ENCODE results near the gene GPR31.

DNA sequence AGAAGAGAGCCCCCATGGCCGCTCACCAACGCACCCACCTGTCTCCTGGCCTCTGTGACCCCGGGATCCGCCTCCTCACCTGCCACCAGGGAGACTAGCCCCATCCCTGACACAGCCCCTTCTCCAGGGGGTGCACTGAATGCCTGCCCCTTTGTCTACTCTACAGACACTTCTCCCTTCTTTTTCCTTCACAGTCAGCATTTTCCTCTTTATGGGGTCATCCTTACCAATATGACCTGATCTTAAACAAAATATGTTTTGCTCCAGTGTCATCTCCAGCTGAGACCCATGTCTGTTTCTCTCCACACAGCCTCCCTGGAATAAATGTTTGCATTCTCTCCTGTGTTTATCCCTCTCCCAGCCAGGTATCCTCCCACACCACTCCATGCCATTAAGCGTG is 49.5 kb downstream of the GPR31 start:
- TF ChIP-seq CTCF (IDR thresholded peaks at IDR 0.05; ENCODE audit: insufficient read depth, low read length, poor library complexity, severe bottlenecking) = no peak
- no peak for TF ChIP-seq EZH2phosphoT487 (conservative IDR thresholded peaks at IDR 0.05; ENCODE audit: low read length)

Measured in SU-DHL-6 (cell line).